PC-9 (cell line): ENCODE results near the gene ZDHHC12.

Experiments
- CTCF ChIP-seq: fragments of 200-600 bp; sonication (generic); conservative IDR thresholded peaks from 2 replicates; pipeline ENCODE4 v1.6.1; 2017; ENCODE audit warnings: mixed run types, antibody characterized with exemption, mild to moderate bottlenecking, moderate library complexity
- EZH2 ChIP-seq: fragments of 200-600 bp; sonication (generic); IDR thresholded peaks from 2 replicates; pipeline ENCODE4 v1.8.0; 2017; ENCODE audit warnings: antibody characterized with exemption, low read depth

GRCh38 chr9:128701227-128701854 is 22.6 kb downstream of the ZDHHC12 start:
- no peak for TF ChIP-seq CTCF
- TF ChIP-seq EZH2, result no peak
